Liver (tissue), 3 donors: ENCODE measurements around the gene ZNF530.

Source experiments
- CTCF ChIP-seq: fragments of 150-350 bp; IDR thresholded peaks from 2 replicates; pipeline ENCODE4 v1.5.1; 2017; ENCODE audit warnings: improper control_type of control experiment, low read depth, low read length; ENCODE audit not compliant: missing input control
- JUND ChIP-seq, 2 donors: IDR thresholded peaks; 2 replicates each; pipeline ENCODE4 v1.6.1; 2016; ENCODE audit warnings: antibody characterized with exemption in 2 of 2
- donor health status: healthy.
- donor health status: healthy.

- TF ChIP-seq CTCF (no peak), JUND (IDR thresholded peaks at IDR 0.05) (no peak)
Observed at GRCh38 chr19:57572415-57572947, 27.2 kb upstream of the ZNF530 start.
